ENCODE data around the gene THADA.
A peak's percentile ranks its signal among the peaks of the same experiment; 100 is the strongest.

The THADA gene

GRCh38 chr2:43438858-43439655 lies 156.8 kb downstream of the THADA start:
- H3K4me3 ChIP-seq (ENCODE audit: control insufficient read depth, low read depth, low read length): no peak overlapping the region
- peak; percentile 42 for DNase-seq (ENCODE audit: low read depth)
- no peak for TF ChIP-seq CTCF (conservative IDR thresholded peaks at IDR 0.05; ENCODE audit: control insufficient read depth, insufficient read depth, low read depth, low read length)

GRCh38 chr2:43438342-43438741 lies 157.5 kb downstream of the THADA start:
- DNase-seq (ENCODE audit: low read depth): no peak
- no peak for TF ChIP-seq CTCF (conservative IDR thresholded peaks at IDR 0.05; ENCODE audit: control insufficient read depth, insufficient read depth, low read depth, low read length)
- no peak overlapping the region for H3K4me3 ChIP-seq (ENCODE audit: control insufficient read depth, low read depth, low read length)

- H3K4me3 ChIP-seq (ENCODE audit: control insufficient read depth, low read depth, low read length): no peak overlapping the region
- no peak for TF ChIP-seq CTCF (conservative IDR thresholded peaks at IDR 0.05; ENCODE audit: control insufficient read depth, insufficient read depth, low read depth, low read length)
- no peak for DNase-seq (ENCODE audit: low read depth)
Measured at GRCh38 chr2:43437363-43437762, 158.5 kb downstream of the THADA start.

GRCh38 chr2:43436431-43436830 lies 159.4 kb downstream of the THADA start:
- H3K4me3 ChIP-seq (ENCODE audit: control insufficient read depth, low read depth, low read length): no peak overlapping the region
- no peak for DNase-seq (ENCODE audit: low read depth)
- TF ChIP-seq CTCF (conservative IDR thresholded peaks at IDR 0.05; ENCODE audit: control insufficient read depth, insufficient read depth, low read depth, low read length): no peak

- no peak overlapping the region for H3K4me3 ChIP-seq (ENCODE audit: control insufficient read depth, low read depth, low read length)
- TF ChIP-seq CTCF (conservative IDR thresholded peaks at IDR 0.05; ENCODE audit: control insufficient read depth, insufficient read depth, low read depth, low read length): no peak
- no peak for DNase-seq (ENCODE audit: low read depth)
Measured at GRCh38 chr2:43435746-43436145, 160.1 kb downstream of the THADA start.

- H3K4me3 ChIP-seq (ENCODE audit: control insufficient read depth, low read depth, low read length): no peak overlapping the region
- DNase-seq (ENCODE audit: low read depth): no peak
- no peak for TF ChIP-seq CTCF (conservative IDR thresholded peaks at IDR 0.05; ENCODE audit: control insufficient read depth, insufficient read depth, low read depth, low read length)
Measured at GRCh38 chr2:43430489-43430888, 165.3 kb downstream of the THADA start.

All from fibroblast of mammary gland (primary cell).